OCI-LY1 (cell line): Measurements from ENCODE around the gene ALDH4A1.

Experiments
- H2AFZ ChIP-seq: fragments of 200-600 bp; sonication (generic), shearing (Covaris generic); 2 replicates; pipeline ENCODE4 v1.6.0; 2014; ENCODE audit warnings: antibody characterized with exemption, mild to moderate bottlenecking, low read length
- H3F3A ChIP-seq: fragments of 200-600 bp; sonication (generic), shearing (Covaris generic); 2 replicates; pipeline ENCODE4 v1.6.0; 2014; ENCODE audit warnings: mild to moderate bottlenecking, antibody characterized with exemption, low read length, moderate library complexity; ENCODE audit not compliant: insufficient read depth
- H3K27ac ChIP-seq: fragments of 200-600 bp; sonication (generic); 2 replicates; pipeline ENCODE4 v1.5.1; 2014; ENCODE audit warnings: low read length, mixed run types, mild to moderate bottlenecking, low read depth; ENCODE audit not compliant: poor library complexity, severe bottlenecking
- H3K27me3 ChIP-seq: fragments of 200-600 bp; sonication (generic); 2 replicates; pipeline ENCODE4 v1.6.0; 2014; ENCODE audit warnings: antibody characterized with exemption, mild to moderate bottlenecking, low read length, moderate library complexity; ENCODE audit not compliant: insufficient read depth
- H3K36me3 ChIP-seq: fragments of 200-600 bp; sonication (generic); 2 replicates; pipeline ENCODE4 v1.6.1; 2014; ENCODE audit warnings: mild to moderate bottlenecking, antibody characterized with exemption, low read length, moderate library complexity, mixed read lengths; ENCODE audit not compliant: insufficient read depth
- H3K4me1 ChIP-seq: fragments of 200-600 bp; sonication (generic); 2 replicates; pipeline ENCODE4 v1.5.1; 2014; ENCODE audit warnings: mild to moderate bottlenecking, low read length, moderate library complexity; ENCODE audit not compliant: insufficient read depth, severe bottlenecking
- H3K4me2 ChIP-seq: fragments of 200-600 bp; sonication (generic), shearing (Covaris generic); 2 replicates; pipeline ENCODE4 v1.6.1; 2014; ENCODE audit warnings: low read length
- H3K4me3 ChIP-seq: fragments of 200-600 bp; sonication (generic); 2 replicates; pipeline ENCODE4 v1.5.1; 2014; ENCODE audit warnings: low read length, low read depth, mild to moderate bottlenecking, mixed read lengths; ENCODE audit not compliant: poor library complexity, severe bottlenecking
- H3K79me2 ChIP-seq: fragments of 200-600 bp; shearing (Covaris generic); 2 replicates; pipeline ENCODE4 v1.6.1; 2016; ENCODE audit warnings: mixed run types, low read length, mixed read lengths; ENCODE audit not compliant: insufficient read depth
- H3K9ac ChIP-seq: fragments of 200-600 bp; sonication (generic), shearing (Covaris generic); 2 replicates; pipeline ENCODE4 v1.6.1; 2014; ENCODE audit warnings: mild to moderate bottlenecking, low read length, mixed read lengths
- H3K9me2 ChIP-seq: fragments of 200-600 bp; sonication (generic), shearing (Covaris generic); 2 replicates; pipeline ENCODE4 v1.6.1; 2014; ENCODE audit warnings: low read depth, mild to moderate bottlenecking, low read length, mixed read lengths
- H3K9me3 ChIP-seq: fragments of 200-600 bp; shearing (Covaris generic); 2 replicates; pipeline ENCODE4 v1.6.1; 2014; ENCODE audit warnings: low read length, mixed read lengths
- H4K20me1 ChIP-seq: fragments of 200-600 bp; sonication (generic), shearing (Covaris generic); 2 replicates; pipeline ENCODE4 v1.6.0; 2016; ENCODE audit warnings: mild to moderate bottlenecking, low read length; ENCODE audit not compliant: insufficient read depth
- CTCF ChIP-seq: fragments of 200-600 bp; sonication (generic), shearing (Covaris generic); IDR thresholded peaks from 2 replicates; pipeline ENCODE4 v1.5.1; 2017; ENCODE audit warnings: mild to moderate bottlenecking, antibody characterized with exemption, low read length, moderate library complexity, mixed read lengths
- EZH2 ChIP-seq: fragments of 200-600 bp; sonication (generic), shearing (Covaris generic); IDR thresholded peaks from 2 replicates; pipeline ENCODE4 v1.8.0; 2017; ENCODE audit warnings: borderline replicate concordance, mixed run types, mild to moderate bottlenecking, antibody characterized with exemption, low read length, moderate library complexity, mixed read lengths

The ALDH4A1 gene

GRCh38 chr1:18869847-18870594 is 32.3 kb downstream of the ALDH4A1 start:
- Histone ChIP-seq H4K20me1 (no peaks in the 10 kb centered on the region), H3K36me3 (no peaks in the 10 kb centered on the region), H2AFZ (no peak overlapping the region), H3K4me1 (no peaks in the 10 kb centered on the region), H3K4me3 (no peak overlapping the region), H3K9ac (no peak overlapping the region), H3K9me3 (no peaks in the 10 kb centered on the region), H3F3A (no peaks in the 10 kb centered on the region), H3K27ac (no peak overlapping the region), H3K27me3 (no peaks in the 10 kb centered on the region), H3K4me2 (no peak overlapping the region), H3K9me2 (no peaks in the 10 kb centered on the region), H3K79me2 (no peaks in the 10 kb centered on the region)
- TF ChIP-seq CTCF (no peak), EZH2 (no peak)

- no peaks in the 10 kb centered on the region for H3K79me2 ChIP-seq
- no peak overlapping the region for H3K4me3 ChIP-seq
- TF ChIP-seq CTCF = no peak
- no peak for TF ChIP-seq EZH2
- no peak overlapping the region for H3K9ac ChIP-seq
- no peaks in the 10 kb centered on the region for H3K4me1 ChIP-seq
- no peaks in the 10 kb centered on the region for H3K36me3 ChIP-seq
- no peaks in the 10 kb centered on the region for H3K27me3 ChIP-seq
- no peak overlapping the region for H2AFZ ChIP-seq
- no peaks in the 10 kb centered on the region for H3F3A ChIP-seq
- H4K20me1 ChIP-seq = no peaks in the 10 kb centered on the region
- H3K4me2 ChIP-seq = no peak overlapping the region
- H3K9me3 ChIP-seq = no peaks in the 10 kb centered on the region
- no peaks in the 10 kb centered on the region for H3K9me2 ChIP-seq
- no peak overlapping the region for H3K27ac ChIP-seq
Observed at GRCh38 chr1:18868801-18869424, 33.4 kb downstream of the ALDH4A1 start.

- Histone ChIP-seq H3F3A (no peaks in the 10 kb centered on the region), H3K27me3 (no peaks in the 10 kb centered on the region), H4K20me1 (no peaks in the 10 kb centered on the region), H3K9me3 (no peaks in the 10 kb centered on the region), H3K4me1 (no peaks in the 10 kb centered on the region), H3K9ac (no peak overlapping the region), H3K36me3 (no peaks in the 10 kb centered on the region), H3K27ac (no peak overlapping the region), H3K4me3 (no peak overlapping the region), H3K4me2 (no peak overlapping the region), H3K79me2 (no peaks in the 10 kb centered on the region), H2AFZ (no peak overlapping the region), H3K9me2 (no peaks in the 10 kb centered on the region)
- no peak for TF ChIP-seq EZH2
- no peak for TF ChIP-seq CTCF
Observed at GRCh38 chr1:18868354-18868753, 34.0 kb downstream of the ALDH4A1 start.
